ENCODE results near the gene COPE. TPM values are rescaled to one million over a fixed set of nuclear protein-coding genes. Genes with fewer than 3 reads are reported as not detected.

Gene COPE
- total and polyA plus RNA-seq, 2 of the 4 experiments (the other 2 are of a cell fraction), result 347 to 461 TPM

- in situ Hi-C loops (cut with MboI; ENCODE audit: low sequenced_read_pairs), result no loop called here
- no peaks in the 10 kb centered on the region for H3K9me1 ChIP-seq (ENCODE audit: insufficient read depth, low read length)
- no peak overlapping the region for H3K9ac ChIP-seq (ENCODE audit: low read depth, low read length)
- DNase-seq (no peak), ATAC-seq (ENCODE audit: low read depth) (no peak)
- H3K27me3 ChIP-seq (ENCODE audit: control insufficient read depth, insufficient read depth, low read length), result no peaks in the 10 kb centered on the region
- H2BK15ac ChIP-seq (ENCODE audit: low read depth, low read length), result no peak overlapping the region
- H2BK120ac ChIP-seq (ENCODE audit: low read depth, low read length), result no peak overlapping the region
- intact Hi-C loops (cut with micrococcal nuclease), result no loop called here
- no peak overlapping the region for H2AK9ac ChIP-seq (replicated peaks; ENCODE audit: low read depth, low read length, poor library complexity)
- 90% methylated on average over 2 of the region's 12 CpGs; no CpG with 5 or more reads in 1 of the 2 experiments for WGBS, 2 experiments (ENCODE audit: extremely low coverage in 2 of 2, insufficient read length in 1 of 2)
- dilution Hi-C loops (cut with HindIII; ENCODE audit: low sequenced_read_pairs, unreplicated experiment), result no loop called here
- H3K9me3 ChIP-seq (ENCODE audit: control insufficient read depth, insufficient read depth, low read length), result no peaks in the 10 kb centered on the region
- no peak overlapping the region for H2AFZ ChIP-seq (replicated peaks; ENCODE audit: low read length, poor library complexity)
- no peak overlapping the region for H3K23ac ChIP-seq (ENCODE audit: low read depth, low read length)
- no peaks in the 10 kb centered on the region for H3K4me1 ChIP-seq (ENCODE audit: control insufficient read depth, insufficient read depth, low read length)
- H3K36me3 ChIP-seq (ENCODE audit: control insufficient read depth, insufficient read depth, low read length), result peaks cover 84% of the 10 kb centered on the region
- H4K8ac ChIP-seq (ENCODE audit: low read depth in 2 of 2, low read length in 2 of 2), result no peak overlapping the region
- ChIA-PET CTCF (no interaction called here), POLR2A (ENCODE audit: unreplicated experiment) (no interaction called here)
- H3K4ac ChIP-seq (ENCODE audit: low read depth, low read length), result no peak overlapping the region
- no peak overlapping the region for H3K4me3 ChIP-seq (ENCODE audit: insufficient read depth, low read depth, low read length)
- no peak overlapping the region for H3K4me2 ChIP-seq (ENCODE audit: low read depth, low read length)
- no peak overlapping the region for H2BK20ac ChIP-seq (ENCODE audit: low read depth, low read length)
- no peak overlapping the region for H3K27ac ChIP-seq (ENCODE audit: insufficient read depth, low read length)
- BruUV-seq (replicated peaks), result no TSS peak
- H4K20me1 ChIP-seq (ENCODE audit: insufficient read depth, low read length), result peaks cover 15% of the 10 kb centered on the region
- H2AK5ac ChIP-seq (ENCODE audit: low read depth, low read length), result no peak overlapping the region
- H4K91ac ChIP-seq (ENCODE audit: insufficient read depth, low read depth, low read length), result no peak overlapping the region
- H3K18ac ChIP-seq (ENCODE audit: low read depth, low read length), result no peak overlapping the region
- no peak overlapping the region for H3K56ac ChIP-seq (ENCODE audit: extremely low read depth, insufficient read depth, low read length)
- no peak overlapping the region for H2BK5ac ChIP-seq (ENCODE audit: low read depth, low read length, poor library complexity, severe bottlenecking)
- no peak overlapping the region for H4K5ac ChIP-seq (ENCODE audit: low read depth, low read length)
- H3K14ac ChIP-seq (replicated peaks; ENCODE audit: low read depth, low read length), result no peak overlapping the region
- TF ChIP-seq NFE2L2 (IDR thresholded peaks at IDR 0.05; ENCODE audit: low read depth, low read length) (no peak), CHD1 (IDR thresholded peaks at IDR 0.05; ENCODE audit: low read depth, low read length) (no peak), MAFK (IDR thresholded peaks at IDR 0.05; ENCODE audit: low read depth, low read length) (no peak), MAZ (IDR thresholded peaks at IDR 0.05; ENCODE audit: borderline replicate concordance, low read depth, low read length) (no peak), BHLHE40 (IDR thresholded peaks at IDR 0.05; ENCODE audit: low read depth, low read length) (no peak), SMC3 (IDR thresholded peaks at IDR 0.05; ENCODE audit: low read depth, low read length) (no peak)
- TF ChIP-seq, protein P1, sequence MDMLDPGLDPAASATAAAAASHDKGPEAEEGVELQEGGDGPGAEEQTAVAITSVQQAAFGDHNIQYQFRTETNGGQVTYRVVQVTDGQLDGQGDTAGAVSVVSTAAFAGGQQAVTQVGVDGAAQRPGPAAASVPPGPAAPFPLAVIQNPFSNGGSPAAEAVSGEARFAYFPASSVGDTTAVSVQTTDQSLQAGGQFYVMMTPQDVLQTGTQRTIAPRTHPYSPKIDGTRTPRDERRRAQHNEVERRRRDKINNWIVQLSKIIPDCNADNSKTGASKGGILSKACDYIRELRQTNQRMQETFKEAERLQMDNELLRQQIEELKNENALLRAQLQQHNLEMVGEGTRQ (IDR thresholded peaks at IDR 0.05; ENCODE audit: low read depth, low read length), result no peak
- H3K79me1 ChIP-seq (ENCODE audit: low read depth in 1 of 2, low read length in 2 of 2), result peaks cover 8 to 31% of the 10 kb centered on the region in 2 experiments; a peak in 3 of 4 replicates
Measured at GRCh38 chr19:18861917-18862316, 57.3 kb downstream of the COPE start.
